ENCODE data around the gene AKAP6.

The AKAP6 gene

GRCh38 chr14:32474478-32475195 is 145.5 kb downstream of the AKAP6 start:
- DNase-seq (ENCODE audit: low read depth in 2 of 2, low spot score in 1 of 2), result no peak

GRCh38 chr14:32476532-32476931 is 147.4 kb downstream of the AKAP6 start:
- no peak for DNase-seq (ENCODE audit: low read depth in 2 of 2, low spot score in 1 of 2)

- DNase-seq (ENCODE audit: low read depth in 2 of 2, low spot score in 1 of 2), result no peak
Measured at GRCh38 chr14:32477396-32477795, 148.3 kb downstream of the AKAP6 start.

GRCh38 chr14:32478050-32478449 is 149.0 kb downstream of the AKAP6 start:
- DNase-seq (ENCODE audit: low read depth in 2 of 2, low spot score in 1 of 2), result no peak

- no peak for DNase-seq (ENCODE audit: low read depth in 2 of 2, low spot score in 1 of 2)
Measured at GRCh38 chr14:32480337-32480736, 151.2 kb downstream of the AKAP6 start.

- DNase-seq (ENCODE audit: low read depth in 2 of 2, low spot score in 1 of 2), result no peak
Measured at GRCh38 chr14:32481707-32482106, 152.6 kb downstream of the AKAP6 start.

- no peak for DNase-seq (ENCODE audit: low read depth in 2 of 2, low spot score in 1 of 2)
Measured at GRCh38 chr14:32491416-32492016, 162.4 kb downstream of the AKAP6 start.

GRCh38 chr14:32492457-32492856 is 163.4 kb downstream of the AKAP6 start:
- DNase-seq (ENCODE audit: low read depth in 2 of 2, low spot score in 1 of 2), result no peak

GRCh38 chr14:32494609-32495434 is 165.7 kb downstream of the AKAP6 start:
- no peak for DNase-seq (ENCODE audit: low read depth in 2 of 2, low spot score in 1 of 2)

- DNase-seq (ENCODE audit: low read depth in 2 of 2, low spot score in 1 of 2), result no peak
Measured at GRCh38 chr14:32495435-32495734, 166.3 kb downstream of the AKAP6 start.

- DNase-seq (ENCODE audit: low read depth in 2 of 2, low spot score in 1 of 2), result no peak
Measured at GRCh38 chr14:32497248-32497647, 168.2 kb downstream of the AKAP6 start.

- no peak for DNase-seq (ENCODE audit: low read depth in 2 of 2, low spot score in 1 of 2)
Measured at GRCh38 chr14:32507029-32507984, 178.2 kb downstream of the AKAP6 start.

GRCh38 chr14:32508281-32508680 is 179.2 kb downstream of the AKAP6 start:
- no peak for DNase-seq (ENCODE audit: low read depth in 2 of 2, low spot score in 1 of 2)

GRCh38 chr14:32509632-32510187 is 180.6 kb downstream of the AKAP6 start:
- no peak for DNase-seq (ENCODE audit: low read depth in 2 of 2, low spot score in 1 of 2)

- DNase-seq (ENCODE audit: low read depth in 2 of 2, low spot score in 1 of 2), result no peak
Measured at GRCh38 chr14:32510815-32511214, 181.7 kb downstream of the AKAP6 start.

- no peak for DNase-seq (ENCODE audit: low read depth in 2 of 2, low spot score in 1 of 2)
Measured at GRCh38 chr14:32512348-32512747, 183.2 kb downstream of the AKAP6 start.

GRCh38 chr14:32512813-32513212 is 183.7 kb downstream of the AKAP6 start:
- DNase-seq (ENCODE audit: low read depth in 2 of 2, low spot score in 1 of 2), result no peak

- no peak for DNase-seq (ENCODE audit: low read depth in 2 of 2, low spot score in 1 of 2)
Measured at GRCh38 chr14:32513571-32514009, 184.5 kb downstream of the AKAP6 start.

GRCh38 chr14:32514236-32514635 is 185.1 kb downstream of the AKAP6 start:
- no peak for DNase-seq (ENCODE audit: low read depth in 2 of 2, low spot score in 1 of 2)

- DNase-seq (ENCODE audit: low read depth in 2 of 2, low spot score in 1 of 2), result no peak
Measured at GRCh38 chr14:32514681-32515080, 185.6 kb downstream of the AKAP6 start.

Measured in stimulated activated CD8-positive, alpha-beta memory T cell treated with anti-CD3 and anti-CD28 coated beads, Interleukin-4, amount 100 ng/mL, for 1 hour (primary cell).